Glutamatergic neuron (in vitro differentiated cells): ENCODE data around the gene CSNK1G2. TPM values are rescaled to one million over a fixed set of nuclear protein-coding genes. Genes with fewer than 3 reads are reported as not detected.

Experiments used
- DNase-seq: peaks from one replicate; pipeline ENCODE4 v3.0.0; 2022
- H3K27ac Mint-ChIP-seq: one replicate; pipeline ENCODE4 v1.8.0; 2020; ENCODE audit warnings: mild to moderate bottlenecking, mixed read lengths, inconsistent platforms; ENCODE audit not compliant: unreplicated experiment
- H3K27me3 Mint-ChIP-seq: one replicate; pipeline ENCODE4 v1.8.0; 2020; ENCODE audit warnings: mild to moderate bottlenecking, moderate library complexity, mixed read lengths, inconsistent platforms; ENCODE audit not compliant: unreplicated experiment
- H3K36me3 Mint-ChIP-seq: one replicate; pipeline ENCODE4 v1.8.0; 2020; ENCODE audit warnings: mild to moderate bottlenecking, mixed read lengths, inconsistent platforms; ENCODE audit not compliant: unreplicated experiment
- H3K4me1 Mint-ChIP-seq: one replicate; pipeline ENCODE4 v1.8.0; 2020; ENCODE audit warnings: mild to moderate bottlenecking, low read depth, mixed read lengths, inconsistent platforms; ENCODE audit not compliant: unreplicated experiment
- H3K4me3 Mint-ChIP-seq: one replicate; pipeline ENCODE4 v1.8.0; 2020; ENCODE audit warnings: mild to moderate bottlenecking, mixed read lengths, inconsistent platforms; ENCODE audit not compliant: unreplicated experiment
- H3K9me3 Mint-ChIP-seq: one replicate; pipeline ENCODE4 v1.8.0; 2020; ENCODE audit warnings: mild to moderate bottlenecking, moderate library complexity, mixed read lengths, inconsistent platforms; ENCODE audit not compliant: unreplicated experiment
- total RNA-seq: library from RNA; stranded (reverse); fragmentation: NEBNext Ultra II Directional; extraction: Animal tissue kit (Norgen Biotek cat#: 25700); gene quantifications from one replicate; pipeline ENCODE4 v1.2.1, GENCODE V29; 2021; ENCODE audit not compliant: unreplicated experiment
- TF ChIP-seq, protein P1 (sequence below): fragments of 200-600 bp; sonication (generic); IDR thresholded peaks from one replicate; pipeline ENCODE4 v1.5.0; 2021; ENCODE audit not compliant: partially characterized antibody, unreplicated experiment

Gene CSNK1G2
- total RNA-seq, 1 donor from 2014 or later, result 104 TPM

DNA sequence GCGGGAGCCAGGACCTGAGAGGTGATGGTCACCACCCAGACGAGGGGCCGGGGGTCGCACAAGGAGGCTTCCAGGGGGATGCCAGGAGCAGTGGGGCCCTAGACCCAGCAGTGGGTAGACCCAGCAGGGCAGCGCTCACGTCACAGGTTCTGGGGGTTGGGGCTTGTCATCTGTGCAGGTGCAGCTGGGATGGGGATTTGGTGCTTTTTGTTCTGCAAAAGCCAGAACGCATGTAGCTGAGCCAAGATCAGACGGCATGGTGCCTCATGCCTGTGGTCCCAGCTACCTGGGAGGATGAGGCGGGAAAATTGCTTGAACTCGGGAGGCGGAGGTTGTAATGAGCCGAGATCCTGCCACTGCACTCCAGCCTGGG, 15.1 kb downstream of the CSNK1G2 start:
- no peak for DNase-seq
- Mint-ChIP-seq H3K9me3 (peaks cover 6% of the 10 kb centered on the region), H3K4me3 (no peak overlapping the region), H3K27me3 (peaks cover 13% of the 10 kb centered on the region), H3K36me3 (no peaks in the 10 kb centered on the region), H3K27ac (no peak overlapping the region), H3K4me1 (peaks cover 4% of the 10 kb centered on the region)
- TF ChIP-seq, protein P1, sequence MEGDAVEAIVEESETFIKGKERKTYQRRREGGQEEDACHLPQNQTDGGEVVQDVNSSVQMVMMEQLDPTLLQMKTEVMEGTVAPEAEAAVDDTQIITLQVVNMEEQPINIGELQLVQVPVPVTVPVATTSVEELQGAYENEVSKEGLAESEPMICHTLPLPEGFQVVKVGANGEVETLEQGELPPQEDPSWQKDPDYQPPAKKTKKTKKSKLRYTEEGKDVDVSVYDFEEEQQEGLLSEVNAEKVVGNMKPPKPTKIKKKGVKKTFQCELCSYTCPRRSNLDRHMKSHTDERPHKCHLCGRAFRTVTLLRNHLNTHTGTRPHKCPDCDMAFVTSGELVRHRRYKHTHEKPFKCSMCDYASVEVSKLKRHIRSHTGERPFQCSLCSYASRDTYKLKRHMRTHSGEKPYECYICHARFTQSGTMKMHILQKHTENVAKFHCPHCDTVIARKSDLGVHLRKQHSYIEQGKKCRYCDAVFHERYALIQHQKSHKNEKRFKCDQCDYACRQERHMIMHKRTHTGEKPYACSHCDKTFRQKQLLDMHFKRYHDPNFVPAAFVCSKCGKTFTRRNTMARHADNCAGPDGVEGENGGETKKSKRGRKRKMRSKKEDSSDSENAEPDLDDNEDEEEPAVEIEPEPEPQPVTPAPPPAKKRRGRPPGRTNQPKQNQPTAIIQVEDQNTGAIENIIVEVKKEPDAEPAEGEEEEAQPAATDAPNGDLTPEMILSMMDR, result no peak

DNA sequence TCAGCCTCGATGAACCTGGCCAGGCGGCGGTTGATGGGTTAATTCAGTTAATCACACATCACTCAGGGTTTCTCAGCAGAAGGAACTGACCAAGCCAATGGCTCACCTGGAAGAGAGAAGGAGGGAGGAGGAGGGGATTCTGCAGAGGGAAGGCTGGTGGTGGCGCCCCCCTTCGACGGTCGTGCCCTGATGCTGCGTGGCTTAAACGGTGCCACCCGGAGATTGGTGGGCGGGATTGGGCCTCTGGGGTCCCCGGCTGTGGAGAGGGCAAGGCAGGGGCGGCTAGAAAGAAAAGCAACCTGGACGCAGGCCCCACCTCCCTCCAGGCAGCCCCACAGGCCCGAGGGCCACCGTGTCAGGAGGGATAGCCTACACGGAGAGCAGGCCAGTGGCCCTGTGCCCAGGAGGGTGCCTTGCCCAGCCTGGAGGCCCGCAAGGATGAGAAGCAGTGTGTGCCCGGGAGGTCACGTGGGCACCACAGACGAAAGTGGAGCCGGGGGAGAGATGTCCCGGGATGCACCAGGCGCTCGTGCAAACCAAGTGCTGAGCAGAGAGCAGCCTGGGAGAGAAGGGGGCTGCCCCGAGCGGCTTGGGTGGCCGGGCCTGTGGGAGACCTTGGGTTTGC, 16.0 kb downstream of the CSNK1G2 start:
- H3K4me3 Mint-ChIP-seq, result no peak overlapping the region
- TF ChIP-seq, protein P1, result no peak
- H3K36me3 Mint-ChIP-seq, result no peaks in the 10 kb centered on the region
- no peak overlapping the region for H3K27ac Mint-ChIP-seq
- DNase-seq, result no peak
- H3K9me3 Mint-ChIP-seq, result peaks cover 5% of the 10 kb centered on the region
- H3K27me3 Mint-ChIP-seq, result peaks cover 13% of the 10 kb centered on the region
- H3K4me1 Mint-ChIP-seq, result peaks cover 4% of the 10 kb centered on the region

DNA sequence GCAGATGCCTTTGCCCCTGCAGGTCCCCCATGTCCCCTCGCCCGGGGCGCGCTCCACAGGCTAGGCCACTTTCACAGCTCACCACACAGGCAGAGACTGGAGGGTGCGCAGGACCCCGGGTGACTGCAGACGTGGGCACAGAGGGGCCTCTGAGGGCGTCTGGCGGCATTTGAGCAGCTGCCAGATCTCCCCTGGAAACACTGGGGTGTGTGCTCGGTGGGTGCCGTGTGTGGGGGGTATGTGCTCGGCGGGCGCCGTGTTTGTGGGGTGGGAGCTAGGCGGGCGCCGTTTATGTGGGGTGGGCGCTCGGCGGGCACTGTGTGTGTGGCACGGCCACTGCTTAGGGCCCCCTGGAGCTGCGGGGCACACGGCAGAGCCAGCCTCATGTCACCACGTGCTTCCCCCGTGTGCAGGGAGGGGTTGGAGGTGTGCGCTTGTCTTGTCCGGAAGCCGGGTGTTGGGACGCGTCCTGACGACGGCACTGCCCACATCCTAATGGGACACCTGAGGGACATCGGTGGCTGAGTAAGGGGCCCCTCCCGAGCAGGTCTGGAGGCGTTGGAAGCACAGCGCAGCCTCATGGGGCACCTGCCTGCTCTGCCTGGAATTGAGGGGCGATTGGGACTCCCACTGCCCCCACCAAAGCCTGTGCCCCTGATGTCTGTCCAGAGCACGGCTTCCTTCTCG, 16.7 kb downstream of the CSNK1G2 start:
- Mint-ChIP-seq H3K27ac (no peak overlapping the region), H3K9me3 (peaks cover 4% of the 10 kb centered on the region)

DNA sequence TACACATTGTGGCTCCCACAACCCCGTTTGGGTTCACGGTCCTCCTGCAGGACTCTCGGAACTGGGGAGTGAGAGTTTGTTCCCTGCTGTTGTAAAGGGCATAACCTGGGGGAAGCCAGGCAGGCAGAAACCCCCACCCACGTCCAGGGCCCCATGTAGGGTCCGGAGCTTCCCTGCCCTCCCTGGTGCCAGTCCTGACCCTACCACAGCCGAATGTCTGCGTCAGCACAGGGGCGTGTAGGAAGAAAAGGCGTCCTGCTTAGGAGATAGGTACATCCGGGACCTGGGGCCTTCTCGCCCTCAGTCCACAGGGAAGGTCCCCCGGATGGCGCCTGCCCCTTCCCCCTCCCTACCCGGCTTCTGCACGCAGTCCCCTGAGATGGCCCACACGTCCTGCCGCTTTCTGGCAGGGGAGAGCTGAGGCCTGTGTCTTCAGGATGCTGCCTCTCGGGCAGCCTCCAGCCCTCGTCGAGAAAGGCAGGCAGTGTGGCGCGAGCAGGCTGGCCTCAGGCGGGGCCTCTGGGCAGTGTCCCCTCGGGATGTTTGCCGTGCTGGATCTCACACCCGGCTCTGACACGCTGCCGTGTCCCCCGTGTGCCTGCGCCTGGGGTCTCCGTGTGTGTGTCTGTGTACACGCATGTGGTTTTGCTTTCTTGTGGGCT, 19.1 kb downstream of the CSNK1G2 start:
- Mint-ChIP-seq H3K9me3 (peaks cover 4% of the 10 kb centered on the region), H3K36me3 (no peaks in the 10 kb centered on the region), H3K4me3 (no peak overlapping the region), H3K4me1 (peaks cover 4% of the 10 kb centered on the region), H3K27ac (no peak overlapping the region), H3K27me3 (peaks cover 9% of the 10 kb centered on the region)
- TF ChIP-seq, protein P1, result no peak
- no peak for DNase-seq

More for the DNA sequence above, 16.7 kb downstream of the CSNK1G2 start:
- no peak for DNase-seq
- TF ChIP-seq, protein P1, result no peak
- Mint-ChIP-seq H3K4me3 (no peak overlapping the region), H3K27me3 (peaks cover 9% of the 10 kb centered on the region), H3K4me1 (peaks cover 4% of the 10 kb centered on the region), H3K36me3 (no peaks in the 10 kb centered on the region)
